Colonic mucosa (tissue), 4 donors: ENCODE measurements around the gene SCGN. TPM values are rescaled to one million over a fixed set of nuclear protein-coding genes. Genes with fewer than 3 reads are reported as not detected.
A peak's percentile ranks its signal among the peaks of the same experiment; 100 is the strongest.

Experiments
- DNase-seq: peaks from one replicate; pipeline ENCODE4 v3.0.0-alpha.2; 2020
- H3K27ac ChIP-seq: fragments of 200-600 bp; one replicate; pipeline ENCODE4 v1.8.0; 2021
- H3K27me3 ChIP-seq: fragments of 200-600 bp; one replicate; pipeline ENCODE4 v1.8.0; 2021
- H3K36me3 ChIP-seq: fragments of 200-600 bp; one replicate; pipeline ENCODE4 v1.8.0; 2021
- H3K4me1 ChIP-seq: fragments of 200-600 bp; one replicate; pipeline ENCODE4 v1.8.0; 2021; ENCODE audit warnings: mild to moderate bottlenecking
- H3K4me3 ChIP-seq: fragments of 200-600 bp; one replicate; pipeline ENCODE4 v1.8.0; 2021
- H3K9ac ChIP-seq, 2 donors: one replicate each; pipeline ENCODE4 v1.7.0; 2013; ENCODE audit warnings: control low read depth in 2 of 2, low read depth in 2 of 2, low read length in 2 of 2
- H3K9me3 ChIP-seq: fragments of 200-600 bp; one replicate; pipeline ENCODE4 v1.8.0; 2021
- intact Hi-C: fragments of 100-400 bp; cut with DNase I; formaldehyde crosslinking; loops from one replicate; pipeline ENCODE4 v1.14.1; 2022
- total RNA-seq, 2 donors: library from RNA; stranded (reverse); fragmentation: NEBNext Ultra II Directional in 1 of 2; extraction: Animal tissue kit (Norgen Biotek cat#: 25700) in 1 of 2; gene quantifications; one replicate each; pipeline ENCODE4 v1.2.1, GENCODE V29; 2021
- TF ChIP-seq, protein P1 (sequence below): fragments of 200-600 bp; IDR thresholded peaks from one replicate; pipeline ENCODE4 v1.8.0; 2022; ENCODE audit warnings: antibody characterized with exemption, mild to moderate bottlenecking
- donor health status: healthy.
- donor health status: DM: no; HTN: no; CAD: no.
- donor health status: DM: no; HTN: no; CAD: no.

The SCGN gene
- total RNA-seq, 2 donors from 2014 or later: 4.6 to 8.1 TPM

DNA sequence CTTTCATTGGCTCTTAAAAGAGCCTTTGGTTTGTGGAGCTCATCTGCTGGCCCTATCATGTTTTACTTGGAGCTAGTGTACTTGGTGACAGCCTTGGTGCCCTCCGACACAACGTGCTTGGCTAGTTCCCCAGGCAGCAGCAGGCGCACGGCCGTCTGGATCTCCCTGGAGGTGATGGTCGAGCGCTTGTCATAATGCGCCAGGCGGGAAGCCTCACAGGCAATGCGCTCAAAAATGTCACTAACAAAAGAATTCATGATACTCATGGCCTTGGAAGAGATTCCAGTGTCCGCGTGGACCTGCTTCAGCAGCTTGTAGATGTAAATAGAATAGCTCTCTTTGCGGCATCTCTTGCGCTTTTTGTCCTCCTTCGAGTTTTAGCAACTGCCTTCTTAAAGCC is 79.7 kb downstream of the SCGN start:
- TF ChIP-seq, protein P1, sequence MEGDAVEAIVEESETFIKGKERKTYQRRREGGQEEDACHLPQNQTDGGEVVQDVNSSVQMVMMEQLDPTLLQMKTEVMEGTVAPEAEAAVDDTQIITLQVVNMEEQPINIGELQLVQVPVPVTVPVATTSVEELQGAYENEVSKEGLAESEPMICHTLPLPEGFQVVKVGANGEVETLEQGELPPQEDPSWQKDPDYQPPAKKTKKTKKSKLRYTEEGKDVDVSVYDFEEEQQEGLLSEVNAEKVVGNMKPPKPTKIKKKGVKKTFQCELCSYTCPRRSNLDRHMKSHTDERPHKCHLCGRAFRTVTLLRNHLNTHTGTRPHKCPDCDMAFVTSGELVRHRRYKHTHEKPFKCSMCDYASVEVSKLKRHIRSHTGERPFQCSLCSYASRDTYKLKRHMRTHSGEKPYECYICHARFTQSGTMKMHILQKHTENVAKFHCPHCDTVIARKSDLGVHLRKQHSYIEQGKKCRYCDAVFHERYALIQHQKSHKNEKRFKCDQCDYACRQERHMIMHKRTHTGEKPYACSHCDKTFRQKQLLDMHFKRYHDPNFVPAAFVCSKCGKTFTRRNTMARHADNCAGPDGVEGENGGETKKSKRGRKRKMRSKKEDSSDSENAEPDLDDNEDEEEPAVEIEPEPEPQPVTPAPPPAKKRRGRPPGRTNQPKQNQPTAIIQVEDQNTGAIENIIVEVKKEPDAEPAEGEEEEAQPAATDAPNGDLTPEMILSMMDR: no peak
- intact Hi-C loops: no loop called here

DNA sequence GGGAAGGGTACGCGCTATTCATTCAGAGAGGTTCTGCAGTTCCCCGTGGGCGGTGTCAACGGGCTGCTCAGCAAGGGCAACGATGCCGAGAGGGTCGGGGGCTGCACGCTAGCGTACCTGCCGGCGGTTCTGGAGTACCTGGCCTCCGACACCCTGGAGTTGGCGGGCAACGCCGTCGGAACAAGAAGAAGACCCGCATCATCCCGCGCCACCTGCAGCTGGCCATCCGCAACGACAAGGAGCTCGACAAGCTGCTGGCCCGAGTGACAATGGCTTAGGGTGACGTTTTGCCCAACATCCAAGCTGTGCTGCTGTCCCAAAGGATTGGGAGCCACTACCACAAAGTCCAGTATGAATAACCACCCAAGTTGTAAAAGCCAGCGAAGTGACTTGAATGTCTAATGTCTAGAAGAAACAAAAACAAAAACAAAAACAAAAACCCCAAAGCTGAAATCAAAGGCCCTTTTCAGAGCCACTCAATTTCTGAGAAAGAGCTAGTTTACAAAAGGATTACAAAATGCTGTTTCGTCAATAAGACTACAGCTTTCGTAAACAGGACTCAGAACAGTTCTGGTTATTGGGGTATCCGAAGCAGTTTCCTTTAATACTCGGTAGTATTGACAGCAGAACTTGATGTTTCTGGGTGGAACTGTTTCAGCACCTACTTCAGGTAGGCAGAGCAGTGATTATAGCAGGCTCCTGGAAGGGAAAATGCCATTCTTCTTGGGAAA is 80.6 kb downstream of the SCGN start:
- H3K36me3 ChIP-seq: no peaks in the 10 kb centered on the region
- no peaks in the 10 kb centered on the region for H3K9me3 ChIP-seq
- no peak overlapping the region for H3K9ac ChIP-seq
- H3K4me3 ChIP-seq: no peak overlapping the region
- TF ChIP-seq, protein P1: no peak
- H3K27me3 ChIP-seq: no peaks in the 10 kb centered on the region
- H3K27ac ChIP-seq: no peak overlapping the region
- DNase-seq: no peak
- intact Hi-C loops: no loop called here
- no peaks in the 10 kb centered on the region for H3K4me1 ChIP-seq

More for the DNA sequence above, 79.7 kb downstream of the SCGN start:
- H3K4me1 ChIP-seq: no peaks in the 10 kb centered on the region
- H3K4me3 ChIP-seq: no peak overlapping the region
- no peak for DNase-seq
- no peak overlapping the region for H3K27ac ChIP-seq
- H3K9me3 ChIP-seq: no peaks in the 10 kb centered on the region
- no peak overlapping the region for H3K9ac ChIP-seq
- H3K36me3 ChIP-seq: no peaks in the 10 kb centered on the region
- H3K27me3 ChIP-seq: no peaks in the 10 kb centered on the region

DNA sequence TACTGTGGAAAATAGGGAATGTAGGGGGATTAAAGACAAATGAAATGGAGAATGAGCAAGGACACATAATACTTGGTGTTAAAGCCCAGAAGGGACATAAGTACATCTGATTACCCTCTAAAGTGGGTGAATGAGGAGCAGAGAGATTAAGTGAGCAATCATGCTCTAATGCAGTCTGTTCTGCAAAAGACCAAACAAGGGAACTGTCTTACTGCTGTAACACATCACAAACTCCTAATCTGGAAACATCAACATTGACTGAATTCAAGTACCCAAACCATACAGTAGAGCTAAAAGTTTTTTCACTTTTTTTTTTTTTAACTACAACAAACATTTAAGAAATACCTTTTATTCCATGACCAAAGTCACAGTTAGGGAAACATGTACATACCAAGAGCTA is 83.2 kb downstream of the SCGN start:
- DNase-seq: no peak
- intact Hi-C loops: no loop called here
- no peaks in the 10 kb centered on the region for H3K9me3 ChIP-seq
- no peaks in the 10 kb centered on the region for H3K27me3 ChIP-seq
- TF ChIP-seq, protein P1: no peak
- no peaks in the 10 kb centered on the region for H3K36me3 ChIP-seq
- no peaks in the 10 kb centered on the region for H3K4me1 ChIP-seq
- H3K4me3 ChIP-seq: no peak overlapping the region
- no peak overlapping the region for H3K9ac ChIP-seq
- no peak overlapping the region for H3K27ac ChIP-seq

DNA sequence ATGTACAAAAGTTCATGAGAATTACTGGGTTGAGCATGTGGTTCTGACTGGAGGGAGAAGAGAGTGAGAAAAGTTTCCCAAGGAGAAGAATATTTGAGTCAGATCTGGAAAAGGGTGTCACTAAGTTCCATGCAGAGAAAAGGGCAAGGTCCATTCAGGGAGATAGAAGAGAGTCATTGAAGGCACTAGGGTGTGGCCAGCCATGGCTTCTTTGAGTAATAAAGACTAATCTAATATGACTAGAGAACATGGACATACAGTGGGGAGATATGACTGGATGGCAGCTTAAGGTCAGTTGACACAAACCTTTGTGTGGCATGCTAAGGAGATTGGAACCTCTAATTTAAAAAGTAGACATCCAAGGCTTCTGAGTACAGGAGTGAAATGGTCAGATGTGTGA is 91.9 kb downstream of the SCGN start:
- TF ChIP-seq, protein P1: no peak
- Histone ChIP-seq H3K9ac (no peak overlapping the region), H3K9me3 (no peaks in the 10 kb centered on the region), H3K36me3 (no peaks in the 10 kb centered on the region), H3K27me3 (no peaks in the 10 kb centered on the region), H3K4me1 (peaks cover 4% of the 10 kb centered on the region), H3K4me3 (no peak overlapping the region), H3K27ac (peak overlapping the region; percentile 32)
- intact Hi-C loops: no loop called here
- DNase-seq: peak; percentile 24

DNA sequence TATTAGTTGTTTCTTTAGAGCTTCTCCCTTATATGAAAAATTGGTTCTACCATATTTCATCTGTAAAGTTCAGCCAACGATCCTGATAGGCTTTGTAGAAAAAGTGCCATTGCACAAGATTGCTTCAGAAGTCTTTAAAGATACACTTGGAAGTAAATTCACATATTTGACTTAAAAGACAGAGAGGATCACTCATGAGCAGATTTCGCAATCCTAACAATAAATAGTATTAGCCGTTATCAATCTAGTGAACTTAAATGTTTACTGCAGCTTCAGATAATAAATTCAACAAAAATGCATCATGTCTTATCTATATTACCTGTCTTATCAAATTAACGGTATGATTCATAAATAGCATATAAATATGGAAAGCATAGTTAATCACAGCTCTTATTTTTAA is 93.8 kb downstream of the SCGN start:
- TF ChIP-seq, protein P1: no peak
- H3K36me3 ChIP-seq: no peaks in the 10 kb centered on the region

More for the DNA sequence above, 93.8 kb downstream of the SCGN start:
- H3K27ac ChIP-seq: no peak overlapping the region
- no peak overlapping the region for H3K4me3 ChIP-seq
- peaks cover 9% of the 10 kb centered on the region for H3K4me1 ChIP-seq
- H3K9ac ChIP-seq: no peak overlapping the region
- no peaks in the 10 kb centered on the region for H3K9me3 ChIP-seq
- intact Hi-C loops: no loop called here
- no peaks in the 10 kb centered on the region for H3K27me3 ChIP-seq
- no peak for DNase-seq
